Natural killer cell treated with Interleukin-12 subunit alpha and Interleukin-12 subunit beta and Interleukin-15 and Interleukin-18, amount 100 ng/mL, for 72 hours (primary cell): ENCODE results near the gene GTPBP4. TPM values are rescaled to one million over a fixed set of nuclear protein-coding genes. Genes with fewer than 3 reads are reported as not detected.
A peak's percentile ranks its signal among the peaks of the same experiment; 100 is the strongest.

Experiments
- ATAC-seq, 2 donors: fragments of 150-1000 bp; cut with Tn5 transposase in 1 of 2; sonication (Bioruptor Pico), chemical (Tn5 transposase) in 1 of 2; 2 replicates each; pipeline ENCODE4 v1.10.0; 2021
- DNase-seq: peaks from one replicate; pipeline ENCODE4 v3.0.0; 2022; ENCODE audit warnings: low spot score
- H3K27ac Mint-ChIP-seq, 2 donors: 1 replicate in 1 of 2; 2 replicates in 1 of 2; pipeline ENCODE4 v1.8.0; 2022; ENCODE audit warnings: mixed read lengths in 2 of 2, mild to moderate bottlenecking in 1 of 2, moderate library complexity in 1 of 2
- H3K27me3 Mint-ChIP-seq, 2 donors: 1 replicate in 1 of 2; 2 replicates in 1 of 2; pipeline ENCODE4 v1.8.0; 2022; ENCODE audit warnings: mixed read lengths in 2 of 2
- H3K36me3 Mint-ChIP-seq: one replicate; pipeline ENCODE4 v1.8.0; 2022; ENCODE audit warnings: mixed read lengths
- H3K4me1 Mint-ChIP-seq, 2 donors: 1 replicate in 1 of 2; 2 replicates in 1 of 2; pipeline ENCODE4 v1.8.0; 2022; ENCODE audit warnings: low read depth in 2 of 2, mixed read lengths in 2 of 2, mild to moderate bottlenecking in 1 of 2
- H3K4me3 Mint-ChIP-seq: one replicate; pipeline ENCODE4 v1.8.0; 2022; ENCODE audit warnings: mixed read lengths
- H3K9me3 Mint-ChIP-seq: 2 replicates; pipeline ENCODE4 v1.8.0; 2022; ENCODE audit warnings: mixed read lengths
- total RNA-seq, 2 donors: library from RNA; stranded (reverse); gene quantifications; one replicate each; pipeline ENCODE4 v1.2.3, GENCODE V29; 2022

Gene GTPBP4
- 100 to 1,000 TPM; 123 to 160 TPM for total RNA-seq

DNA sequence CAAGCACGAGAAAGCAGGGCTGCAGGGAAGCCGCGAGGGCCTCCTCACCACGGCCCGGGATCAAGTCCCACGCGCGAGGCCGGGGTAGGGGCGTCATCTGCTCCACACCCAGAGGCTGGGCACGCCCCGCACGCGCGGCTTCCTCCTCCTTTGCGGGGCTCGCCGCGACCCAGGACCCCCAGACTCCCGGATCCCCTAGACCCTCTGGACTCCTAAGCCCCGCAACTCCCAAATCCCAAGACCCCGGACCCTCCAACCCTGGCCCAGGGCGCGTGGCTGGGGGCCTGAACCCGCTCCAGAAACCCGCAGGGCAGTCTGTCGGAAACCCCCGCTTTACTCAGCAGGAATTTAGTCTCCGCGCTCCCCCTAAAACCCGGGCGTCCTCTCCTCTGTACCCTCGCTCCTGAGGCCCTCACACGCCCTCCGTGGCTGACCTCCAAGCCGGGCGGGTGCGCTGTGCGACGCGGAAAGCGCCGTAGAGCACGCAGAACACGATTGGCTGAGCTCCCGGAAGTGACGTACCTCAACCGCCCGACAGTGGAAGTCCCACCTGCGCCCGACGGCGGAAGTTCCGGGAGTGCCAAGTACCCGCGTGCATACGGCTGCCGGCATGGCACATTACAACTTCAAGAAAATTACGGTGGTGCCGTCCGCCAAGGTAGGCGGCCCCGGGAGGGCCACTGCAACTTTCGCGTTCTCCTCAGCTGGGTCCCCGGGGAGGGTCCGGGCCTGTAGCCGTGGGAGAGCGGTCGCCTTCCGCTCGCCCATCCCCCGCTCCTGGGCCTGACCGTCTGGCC is at the start of gene GTPBP4:
Gene GTPBP4 (plus strand): TSS at position 565 of the 797 bp plus-strand sequence. CDS start 46 bp downstream, at position 611.
- peak; percentile 96 to 98 for ATAC-seq
- Mint-ChIP-seq H3K4me1 (peaks cover 40 to 47% of the 10 kb centered on the region in 2 donors), H3K9me3 (no peaks in the 10 kb centered on the region), H3K4me3 (peak within 1 kb of the TSS; percentile 88), H3K27me3 (no peaks in the 10 kb centered on the region), H3K36me3 (peaks cover 9% of the 10 kb centered on the region), H3K27ac (peak within 1 kb of the TSS; percentile 89 to 94)
- peak; percentile 97 for DNase-seq

DNA sequence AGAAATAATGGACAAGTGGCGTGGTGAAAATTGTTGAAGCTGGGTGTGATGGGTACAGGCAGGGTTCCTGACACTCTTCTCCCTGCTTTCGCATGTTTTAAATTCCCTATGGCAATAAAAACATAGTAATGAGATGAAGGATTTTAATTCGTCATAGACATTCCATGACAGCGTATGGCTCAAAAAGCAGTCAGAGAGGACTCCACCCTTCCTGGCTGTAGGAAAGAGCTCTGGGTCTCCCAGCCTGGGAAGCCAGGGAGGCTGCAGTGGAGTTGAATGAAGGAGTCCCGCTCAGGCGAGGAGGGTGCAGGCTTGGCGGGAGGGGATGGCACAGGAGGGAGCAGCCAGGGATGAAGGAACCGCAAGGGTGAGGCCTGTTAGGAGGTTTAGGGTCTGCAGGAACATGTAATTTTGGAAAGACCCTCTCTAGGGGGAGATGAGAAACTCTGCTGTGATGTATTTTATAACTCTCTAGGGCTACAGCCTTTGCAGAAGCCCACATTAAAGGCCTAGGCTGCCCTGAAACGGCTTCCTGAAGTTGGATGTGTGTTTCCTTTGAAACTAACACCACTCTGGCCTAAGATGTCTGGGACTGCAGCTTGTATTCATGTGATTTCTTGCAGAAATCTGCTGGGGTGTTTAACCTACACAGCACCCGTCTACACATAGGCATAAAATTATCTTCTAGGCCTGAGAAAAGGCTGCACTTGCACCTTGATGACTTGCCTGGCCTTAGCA is 49.1 kb upstream of the GTPBP4 start:
- ATAC-seq (no peak), DNase-seq (no peak)
- no peaks in the 10 kb centered on the region for H3K4me1 Mint-ChIP-seq
- H3K27ac Mint-ChIP-seq, result no peak overlapping the region
- H3K9me3 Mint-ChIP-seq, result no peaks in the 10 kb centered on the region
- H3K36me3 Mint-ChIP-seq, result no peaks in the 10 kb centered on the region
- H3K27me3 Mint-ChIP-seq, result no peaks in the 10 kb centered on the region
- H3K4me3 Mint-ChIP-seq, result no peak overlapping the region

DNA sequence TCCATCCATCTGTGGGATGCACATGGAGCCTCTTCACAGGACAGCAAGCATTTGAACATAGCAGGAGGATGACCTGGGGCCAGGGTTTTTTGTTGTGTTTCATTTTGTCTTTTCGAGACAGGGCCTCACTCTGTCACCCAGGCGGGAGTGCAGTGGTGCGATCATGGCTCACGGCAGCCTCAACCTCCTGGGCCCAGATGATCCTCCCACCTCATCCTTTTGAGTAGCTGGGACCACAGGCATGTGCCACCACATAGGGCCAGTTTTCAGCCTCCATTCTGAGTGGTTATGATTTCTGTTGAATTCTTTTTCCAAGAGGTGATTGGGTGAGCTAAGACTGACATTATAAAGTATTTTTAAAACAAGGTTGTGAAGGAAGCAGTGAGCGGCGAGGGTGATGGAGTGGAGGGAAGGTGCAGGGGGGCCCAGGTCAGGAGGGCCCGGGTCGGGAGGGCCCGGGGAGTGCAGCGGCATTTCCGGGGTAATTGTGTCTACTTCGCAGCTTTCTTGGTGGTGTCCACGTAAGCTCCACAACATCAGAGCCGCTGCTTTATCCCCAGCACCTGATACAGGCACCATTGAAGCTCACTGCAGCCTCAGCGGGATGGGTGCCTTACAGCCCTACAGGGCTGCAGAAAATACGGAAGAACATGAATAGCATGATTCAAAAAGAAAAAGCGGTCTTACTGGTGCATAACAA is 44.8 kb upstream of the GTPBP4 start:
- no peak for DNase-seq
- Mint-ChIP-seq H3K9me3 (no peaks in the 10 kb centered on the region), H3K36me3 (no peaks in the 10 kb centered on the region), H3K4me1 (peaks cover 0 to 4% of the 10 kb centered on the region in 2 donors), H3K27ac (no peak overlapping the region), H3K4me3 (no peak overlapping the region), H3K27me3 (no peaks in the 10 kb centered on the region)
- no peak for ATAC-seq

DNA sequence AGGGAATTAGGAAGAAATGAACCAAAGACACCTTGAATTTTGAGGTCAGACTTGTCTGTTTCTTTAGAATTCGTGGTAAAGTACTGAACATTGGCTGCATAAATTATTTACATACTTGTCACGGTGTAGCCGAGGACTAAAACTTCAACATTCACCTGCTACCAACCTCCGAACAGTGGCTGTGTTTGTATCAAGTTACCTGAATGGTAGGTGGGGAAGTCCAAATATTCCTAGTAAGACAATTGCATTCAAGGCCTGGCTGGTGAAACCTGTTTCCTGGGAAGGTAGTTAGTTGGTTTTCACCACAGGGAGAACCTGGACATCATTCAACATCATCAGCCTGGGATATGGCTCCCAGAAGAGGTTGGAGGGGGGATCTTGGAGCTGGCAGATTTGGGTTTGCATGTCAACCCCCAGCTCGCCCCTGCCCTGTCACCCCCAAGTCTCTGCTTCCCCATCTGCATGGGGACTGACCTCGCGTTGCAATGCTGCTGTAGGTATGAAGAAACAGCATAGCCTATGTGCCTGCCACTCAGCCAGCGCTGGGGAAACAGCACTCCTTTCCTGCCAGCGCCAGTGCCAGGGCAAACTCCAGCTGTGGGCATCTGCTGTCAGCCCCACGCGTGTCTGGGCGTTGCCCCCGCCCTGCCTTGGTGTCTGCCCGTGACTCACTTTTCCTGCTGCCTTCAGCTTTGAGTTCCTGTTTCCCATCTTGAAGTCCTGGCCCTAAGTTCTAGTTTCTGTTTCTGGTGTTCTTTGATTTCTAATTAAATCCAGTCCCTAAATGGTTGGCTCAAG is 44.0 kb upstream of the GTPBP4 start:
- Mint-ChIP-seq H3K9me3 (no peaks in the 10 kb centered on the region), H3K36me3 (no peaks in the 10 kb centered on the region), H3K27ac (peak overlapping the region in 1 of 2 donors; percentile 44), H3K4me1 (peaks cover 0 to 4% of the 10 kb centered on the region in 2 donors), H3K27me3 (no peaks in the 10 kb centered on the region), H3K4me3 (no peak overlapping the region)
- DNase-seq, result no peak
- ATAC-seq, result peak in 1 of 2 donors; percentile 41

DNA sequence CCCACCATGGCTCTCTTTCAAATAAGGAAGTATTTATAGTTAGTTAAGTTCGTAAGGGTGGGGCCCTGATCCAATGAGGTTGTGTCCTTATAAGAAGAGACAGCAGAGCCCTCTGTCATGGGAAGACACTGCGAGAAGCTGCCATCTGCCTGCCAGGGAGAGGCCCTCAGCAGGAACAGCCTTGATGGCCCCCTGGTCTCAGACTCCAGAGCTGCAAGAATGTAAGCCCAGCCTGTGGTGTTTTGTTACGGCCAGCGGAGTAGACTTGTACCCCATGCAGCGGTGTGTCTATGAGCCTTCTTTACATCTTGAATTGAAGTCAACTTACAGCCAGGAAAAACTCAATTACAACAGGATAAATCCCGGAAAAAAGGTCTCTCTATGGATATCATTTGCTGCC is 42.5 kb upstream of the GTPBP4 start:
- ATAC-seq, result no peak
- peaks cover 0 to 4% of the 10 kb centered on the region in 2 donors for H3K4me1 Mint-ChIP-seq
- no peaks in the 10 kb centered on the region for H3K9me3 Mint-ChIP-seq
- no peak overlapping the region for H3K27ac Mint-ChIP-seq
- H3K27me3 Mint-ChIP-seq, result peaks cover 4 to 9% of the 10 kb centered on the region in 2 donors
- H3K4me3 Mint-ChIP-seq, result no peak overlapping the region
- H3K36me3 Mint-ChIP-seq, result no peaks in the 10 kb centered on the region
- DNase-seq, result no peak

DNA sequence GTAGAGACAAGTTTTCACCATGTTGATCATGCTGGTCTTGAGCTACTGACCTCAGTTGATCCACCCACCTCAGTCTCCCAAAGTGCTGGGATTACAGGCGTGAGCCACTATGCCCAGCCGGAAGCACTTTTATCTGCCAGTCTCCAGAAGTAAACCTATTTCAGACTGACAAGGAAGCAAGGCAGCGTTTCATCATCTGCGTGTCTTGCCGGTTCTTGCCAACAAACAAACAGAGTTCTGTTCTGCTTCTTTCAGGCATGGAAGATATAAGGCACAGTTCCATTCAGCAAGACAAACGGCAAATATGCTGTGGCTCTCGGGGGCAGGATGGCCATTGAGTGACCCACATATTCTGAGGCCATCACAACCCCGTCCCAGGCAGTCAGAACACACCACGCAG is 41.2 kb upstream of the GTPBP4 start:
- ATAC-seq (no peak), DNase-seq (no peak)
- Mint-ChIP-seq H3K4me3 (no peak overlapping the region), H3K27me3 (peaks cover 6 to 9% of the 10 kb centered on the region in 2 donors), H3K4me1 (peaks cover 0 to 4% of the 10 kb centered on the region in 2 donors), H3K9me3 (no peaks in the 10 kb centered on the region), H3K36me3 (no peaks in the 10 kb centered on the region), H3K27ac (no peak overlapping the region)

DNA sequence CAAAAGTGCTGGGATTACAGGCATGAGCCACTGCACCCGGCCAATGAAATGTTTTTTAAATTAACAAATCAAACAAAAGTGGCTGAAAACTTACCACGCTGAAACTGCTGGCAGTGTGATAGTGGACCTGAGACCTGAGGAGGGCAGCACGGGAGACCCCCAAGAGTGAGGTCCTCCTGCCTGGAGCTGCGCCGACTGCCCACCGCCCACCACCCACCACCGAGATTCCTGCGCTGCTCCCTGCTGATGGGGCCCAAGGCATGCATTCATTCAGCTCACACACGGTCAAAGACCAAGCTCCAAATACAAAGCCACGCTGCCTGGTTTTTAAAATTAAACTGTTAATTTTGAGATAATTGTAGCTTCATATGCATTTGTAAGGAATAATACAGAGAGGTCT is 40.4 kb upstream of the GTPBP4 start:
- Mint-ChIP-seq H3K36me3 (no peaks in the 10 kb centered on the region), H3K4me3 (no peak overlapping the region), H3K4me1 (peaks cover 0 to 4% of the 10 kb centered on the region in 2 donors), H3K27ac (no peak overlapping the region), H3K27me3 (peaks cover 6 to 9% of the 10 kb centered on the region in 2 donors), H3K9me3 (no peaks in the 10 kb centered on the region)
- no peak for DNase-seq
- no peak for ATAC-seq

DNA sequence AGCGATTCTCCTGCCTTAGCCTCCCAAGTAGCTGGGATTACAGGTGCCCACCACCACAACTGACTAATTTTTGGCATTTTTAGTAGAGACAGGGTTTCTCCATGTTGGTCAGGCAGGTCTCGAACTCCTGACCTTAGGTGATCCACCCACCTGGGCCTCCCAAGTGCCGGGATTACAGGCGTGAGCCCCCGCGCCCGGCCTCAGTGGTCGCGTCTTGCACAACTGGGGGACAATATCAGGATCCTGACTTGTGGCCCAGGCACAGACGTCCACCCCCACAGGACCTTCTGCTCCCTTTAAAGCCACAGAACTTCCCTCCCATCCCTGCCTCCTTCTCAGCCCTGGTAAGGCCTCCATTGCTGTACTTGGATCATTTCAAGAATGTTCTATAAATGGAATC is 39.9 kb upstream of the GTPBP4 start:
- no peaks in the 10 kb centered on the region for H3K36me3 Mint-ChIP-seq
- no peaks in the 10 kb centered on the region for H3K9me3 Mint-ChIP-seq
- ATAC-seq (no peak), DNase-seq (no peak)
- H3K4me3 Mint-ChIP-seq, result no peak overlapping the region
- H3K27me3 Mint-ChIP-seq, result peaks cover 6 to 9% of the 10 kb centered on the region in 2 donors
- H3K4me1 Mint-ChIP-seq, result peaks cover 0 to 4% of the 10 kb centered on the region in 2 donors
- H3K27ac Mint-ChIP-seq, result peak overlapping the region in 1 of 2 donors; percentile 43

DNA sequence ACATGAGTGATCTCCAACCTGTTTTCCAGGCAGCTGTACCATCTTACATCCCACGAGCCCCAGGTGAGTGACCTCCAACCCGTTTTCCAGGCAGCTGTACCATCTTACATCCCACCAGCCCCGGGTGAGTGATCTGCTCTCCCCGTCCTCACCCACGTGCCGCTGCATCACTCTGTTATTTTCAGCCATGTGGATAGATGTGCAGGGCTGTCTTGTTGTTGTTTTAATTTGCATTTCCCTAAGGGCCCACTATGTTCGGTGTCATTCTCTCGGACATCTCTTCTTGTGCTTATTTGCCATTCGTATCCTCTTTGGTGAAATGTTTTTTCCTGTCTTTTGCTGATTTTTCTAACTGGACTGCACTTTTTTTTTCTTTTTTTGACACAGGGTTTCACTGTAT is 38.8 kb upstream of the GTPBP4 start:
- DNase-seq, result no peak
- Mint-ChIP-seq H3K9me3 (no peaks in the 10 kb centered on the region), H3K4me1 (peaks cover 0 to 3% of the 10 kb centered on the region in 2 donors), H3K4me3 (no peak overlapping the region), H3K27ac (no peak overlapping the region), H3K36me3 (no peaks in the 10 kb centered on the region), H3K27me3 (peaks cover 9% of the 10 kb centered on the region in 2 donors)
- ATAC-seq, result no peak

DNA sequence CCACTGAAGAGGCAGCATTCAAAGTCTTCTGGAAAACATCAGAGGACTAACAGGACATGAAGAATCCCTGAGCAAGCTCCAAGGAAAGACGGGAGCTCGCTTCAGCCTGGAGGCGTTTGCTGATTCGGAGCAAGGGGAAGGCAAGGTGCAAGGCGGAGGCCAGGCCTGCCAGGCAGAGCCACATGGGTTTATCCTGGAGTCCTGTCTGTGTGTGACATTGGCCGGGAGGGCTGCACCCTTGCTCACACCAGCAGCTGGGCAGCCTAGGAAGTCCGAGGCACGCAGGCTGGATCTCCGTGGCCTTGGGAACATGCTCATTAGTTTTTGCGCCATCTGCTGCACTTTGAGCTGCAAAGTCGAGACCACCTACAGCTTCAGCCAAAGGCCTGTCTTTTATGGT is 34.4 kb upstream of the GTPBP4 start:
- Mint-ChIP-seq H3K27me3 (peaks cover 9 to 17% of the 10 kb centered on the region in 2 donors), H3K9me3 (no peaks in the 10 kb centered on the region), H3K4me3 (no peak overlapping the region), H3K36me3 (no peaks in the 10 kb centered on the region), H3K27ac (no peak overlapping the region), H3K4me1 (peaks cover 0 to 2% of the 10 kb centered on the region in 2 donors)
- ATAC-seq (no peak), DNase-seq (no peak)

DNA sequence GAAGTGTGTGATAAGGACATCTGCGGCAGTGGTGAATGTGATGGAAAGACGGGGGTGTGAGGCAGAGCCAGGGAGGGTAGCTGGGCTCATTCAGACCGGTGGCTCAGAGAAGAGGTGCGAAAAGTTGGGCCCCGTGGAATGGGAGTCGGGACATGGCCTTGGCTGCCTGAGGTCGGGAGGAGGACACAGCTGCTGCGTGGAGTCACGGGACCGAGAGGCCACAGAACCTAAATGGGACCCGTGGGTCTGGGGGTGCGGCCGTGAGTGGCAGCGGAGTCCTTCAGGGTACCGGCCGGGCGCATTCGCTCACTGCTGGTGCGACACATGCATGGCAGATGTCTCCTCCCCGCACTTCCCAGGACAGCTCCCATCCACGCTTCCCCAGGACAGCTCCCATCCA is 33.8 kb upstream of the GTPBP4 start:
- H3K4me3 Mint-ChIP-seq, result no peak overlapping the region
- no peak overlapping the region for H3K27ac Mint-ChIP-seq
- H3K27me3 Mint-ChIP-seq, result peaks cover 9 to 20% of the 10 kb centered on the region in 2 donors
- ATAC-seq, result no peak
- no peaks in the 10 kb centered on the region for H3K36me3 Mint-ChIP-seq
- DNase-seq, result no peak
- no peaks in the 10 kb centered on the region for H3K9me3 Mint-ChIP-seq
- H3K4me1 Mint-ChIP-seq, result peaks cover 0 to 2% of the 10 kb centered on the region in 2 donors

DNA sequence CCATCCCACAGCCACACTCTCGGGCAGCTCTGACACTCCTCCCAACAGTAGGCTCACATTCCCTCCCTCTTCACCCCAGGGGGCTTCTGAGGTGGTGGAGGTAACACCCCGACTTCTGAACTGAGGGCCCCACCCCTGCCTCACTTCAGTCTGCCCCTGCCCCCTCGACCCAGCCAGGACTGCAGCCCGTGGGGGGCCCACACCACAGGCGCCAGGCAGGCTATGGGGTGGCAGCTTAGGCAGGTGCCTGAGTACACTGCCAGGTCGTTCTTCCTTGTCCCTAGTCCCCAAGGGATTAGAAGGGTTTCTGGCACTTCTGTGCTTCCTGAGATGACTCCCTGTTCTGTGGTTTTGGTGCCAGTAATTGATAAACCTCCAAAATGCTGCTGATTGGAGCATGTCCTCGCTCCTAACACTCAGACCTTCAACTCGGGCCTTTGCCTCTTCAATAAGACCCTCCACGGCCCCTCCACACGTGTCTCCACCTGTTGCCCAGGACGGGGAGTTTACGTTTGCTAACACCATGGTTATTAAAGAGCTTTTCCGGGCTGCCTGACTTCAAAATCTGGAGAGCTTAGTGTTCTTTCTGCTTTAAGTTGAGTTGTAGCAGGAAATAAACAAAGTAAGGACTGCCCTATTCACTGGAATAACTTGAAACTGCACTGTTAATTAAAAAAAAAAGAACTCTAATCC is 33.0 kb upstream of the GTPBP4 start:
- H3K9me3 Mint-ChIP-seq, result no peaks in the 10 kb centered on the region
- H3K27me3 Mint-ChIP-seq, result peaks cover under 1 to 22% of the 10 kb centered on the region in 2 donors
- peaks cover 0 to 2% of the 10 kb centered on the region in 2 donors for H3K4me1 Mint-ChIP-seq
- H3K4me3 Mint-ChIP-seq, result no peak overlapping the region
- ATAC-seq, result peak in 1 of 2 donors; percentile 38
- no peak overlapping the region for H3K27ac Mint-ChIP-seq
- no peaks in the 10 kb centered on the region for H3K36me3 Mint-ChIP-seq
- no peak for DNase-seq

DNA sequence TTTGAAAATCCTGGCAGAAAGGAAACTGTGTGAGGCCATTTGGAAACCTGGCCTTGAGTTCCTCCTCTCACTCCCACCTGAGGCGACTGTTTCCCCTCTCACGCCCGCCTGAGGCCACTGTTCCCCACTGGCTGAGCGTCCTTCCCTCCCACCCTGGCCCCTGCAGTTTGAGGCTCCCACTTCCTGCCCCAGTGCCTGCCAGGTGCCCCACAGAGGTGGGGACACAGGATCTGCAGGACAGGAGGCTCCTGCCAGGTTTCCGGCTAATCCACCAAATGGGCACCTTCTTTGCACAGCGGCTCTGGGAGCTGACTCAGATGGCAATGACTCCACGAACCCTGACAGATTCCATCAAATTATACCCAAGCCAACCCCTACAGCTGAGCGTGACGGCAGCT is 32.4 kb upstream of the GTPBP4 start:
- Mint-ChIP-seq H3K9me3 (no peaks in the 10 kb centered on the region), H3K27ac (no peak overlapping the region), H3K27me3 (peaks cover 0 to 22% of the 10 kb centered on the region in 2 donors), H3K4me1 (peaks cover 0 to 2% of the 10 kb centered on the region in 2 donors), H3K36me3 (no peaks in the 10 kb centered on the region), H3K4me3 (no peak overlapping the region)
- DNase-seq (no peak), ATAC-seq (no peak)
